Central memory CD8-positive, alpha-beta T cell (primary cell): Measurements from ENCODE around the gene AP1G1.
A peak's percentile ranks its signal among the peaks of the same experiment; 100 is the strongest.
"Not testable (repeated sequence)": the region's sequence is repeated elsewhere in the genome, so short reads cannot be mapped to it uniquely, and the experiment has no call there.

Experiments
- ATAC-seq: fragments of 150-1000 bp; cut with Tn5 transposase; replicated peaks from 2 replicates; pipeline ENCODE4 v1.10.0; 2022; ENCODE audit warnings: mild to moderate bottlenecking, moderate FRiP score, moderate number of reproducible peaks; ENCODE audit not compliant: poor library complexity, severe bottlenecking; ENCODE audit errors: extremely low read depth
- DNase-seq, 2 donors: peaks; one replicate each; pipeline ENCODE4 v3.0.0; 2021; ENCODE audit warnings: low spot score in 2 of 2
- H3K27ac Mint-ChIP-seq: one replicate; pipeline ENCODE4 v1.8.0; 2022; ENCODE audit warnings: low read depth, mild to moderate bottlenecking, moderate library complexity, mixed read lengths
- H3K27me3 Mint-ChIP-seq: one replicate; pipeline ENCODE4 v1.8.0; 2022; ENCODE audit warnings: mixed read lengths
- H3K36me3 Mint-ChIP-seq: one replicate; pipeline ENCODE4 v1.8.0; 2022; ENCODE audit warnings: mild to moderate bottlenecking, moderate library complexity, mixed read lengths; ENCODE audit not compliant: insufficient read depth
- H3K4me1 Mint-ChIP-seq: one replicate; pipeline ENCODE4 v1.8.0; 2022; ENCODE audit warnings: mixed read lengths
- H3K4me3 Mint-ChIP-seq: one replicate; pipeline ENCODE4 v1.8.0; 2022; ENCODE audit warnings: mild to moderate bottlenecking, moderate library complexity, mixed read lengths
- H3K9me3 Mint-ChIP-seq: one replicate; pipeline ENCODE4 v1.8.0; 2022; ENCODE audit warnings: mixed read lengths

Gene AP1G1

GRCh38 chr16:71794943-71795342, 13.7 kb downstream of the AP1G1 start:
- Mint-ChIP-seq H3K27ac (peak overlapping the region; percentile 65), H3K4me1 (peaks cover 56% of the 10 kb centered on the region), H3K4me3 (peak overlapping the region; percentile 5), H3K9me3 (no peaks in the 10 kb centered on the region), H3K36me3 (peaks cover 22% of the 10 kb centered on the region), H3K27me3 (no peaks in the 10 kb centered on the region)
- DNase-seq (no peak), ATAC-seq (no peak)

DNA sequence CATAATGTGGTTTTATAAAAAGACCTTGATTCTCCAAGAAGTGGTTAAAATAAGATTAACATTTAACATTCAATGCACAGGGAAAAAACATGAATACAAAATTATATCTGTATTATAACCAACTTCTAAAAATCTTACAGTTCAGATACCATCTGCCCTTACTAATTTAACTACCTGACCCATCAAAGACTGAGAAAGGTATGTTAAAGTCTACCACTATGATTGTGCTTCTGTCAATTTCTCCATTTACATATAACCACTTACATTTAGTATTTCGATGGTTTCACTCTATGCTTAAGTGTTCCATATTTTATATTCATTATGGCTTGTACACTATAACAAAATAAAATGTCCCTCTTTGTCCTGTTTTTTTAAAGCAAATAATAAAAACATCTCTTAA, 14.6 kb downstream of the AP1G1 start:
- Mint-ChIP-seq H3K36me3 (peaks cover 20% of the 10 kb centered on the region), H3K27ac (peak overlapping the region; percentile 38), H3K9me3 (no peaks in the 10 kb centered on the region), H3K27me3 (no peaks in the 10 kb centered on the region), H3K4me3 (no peak overlapping the region), H3K4me1 (peaks cover 60% of the 10 kb centered on the region)
- DNase-seq (no peak), ATAC-seq (no peak)

- no peaks in the 10 kb centered on the region for H3K9me3 Mint-ChIP-seq
- peak overlapping the region; percentile 61 for H3K27ac Mint-ChIP-seq
- peaks cover 62% of the 10 kb centered on the region for H3K4me1 Mint-ChIP-seq
- ATAC-seq = no peak
- peaks cover 25% of the 10 kb centered on the region for H3K36me3 Mint-ChIP-seq
- DNase-seq = no peak
- peak overlapping the region; percentile 16 for H3K4me3 Mint-ChIP-seq
- H3K27me3 Mint-ChIP-seq = no peaks in the 10 kb centered on the region
Observed at GRCh38 chr16:71792176-71792575, 16.5 kb downstream of the AP1G1 start.

- H3K9me3 Mint-ChIP-seq, H3K27me3 Mint-ChIP-seq, DNase-seq, H3K4me3 Mint-ChIP-seq, ATAC-seq: not testable (repeated sequence)
- H3K27ac Mint-ChIP-seq = peak overlapping the region; percentile 55
- peaks cover 56% of the 10 kb centered on the region for H3K4me1 Mint-ChIP-seq
- H3K36me3 Mint-ChIP-seq = peaks cover 25% of the 10 kb centered on the region
Observed at GRCh38 chr16:71790329-71790728, 18.3 kb downstream of the AP1G1 start.

DNA sequence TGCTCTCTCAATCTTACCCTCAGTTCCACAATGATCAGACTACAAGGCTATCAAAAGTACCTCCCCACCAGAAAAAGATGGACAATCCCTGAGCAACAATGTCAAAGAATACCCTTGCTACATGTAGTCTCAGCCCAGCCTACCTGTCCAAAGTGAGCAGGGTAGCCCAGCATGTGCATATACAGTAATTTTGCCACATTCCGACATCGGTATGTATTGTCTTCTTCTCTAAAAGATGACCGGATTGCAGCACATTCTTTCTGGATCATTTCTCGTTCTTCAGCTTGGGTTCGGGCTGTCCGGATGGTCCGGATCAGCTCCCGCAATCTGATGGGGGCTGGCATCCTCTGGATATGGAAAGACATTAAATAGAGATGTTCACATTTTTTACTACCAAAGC, 19.5 kb downstream of the AP1G1 start:
- no peaks in the 10 kb centered on the region for H3K9me3 Mint-ChIP-seq
- no peak overlapping the region for H3K27ac Mint-ChIP-seq
- ATAC-seq (no peak), DNase-seq (no peak)
- H3K36me3 Mint-ChIP-seq = peaks cover 27% of the 10 kb centered on the region
- H3K4me1 Mint-ChIP-seq = peaks cover 52% of the 10 kb centered on the region
- H3K27me3 Mint-ChIP-seq = no peaks in the 10 kb centered on the region
- no peak overlapping the region for H3K4me3 Mint-ChIP-seq

DNA sequence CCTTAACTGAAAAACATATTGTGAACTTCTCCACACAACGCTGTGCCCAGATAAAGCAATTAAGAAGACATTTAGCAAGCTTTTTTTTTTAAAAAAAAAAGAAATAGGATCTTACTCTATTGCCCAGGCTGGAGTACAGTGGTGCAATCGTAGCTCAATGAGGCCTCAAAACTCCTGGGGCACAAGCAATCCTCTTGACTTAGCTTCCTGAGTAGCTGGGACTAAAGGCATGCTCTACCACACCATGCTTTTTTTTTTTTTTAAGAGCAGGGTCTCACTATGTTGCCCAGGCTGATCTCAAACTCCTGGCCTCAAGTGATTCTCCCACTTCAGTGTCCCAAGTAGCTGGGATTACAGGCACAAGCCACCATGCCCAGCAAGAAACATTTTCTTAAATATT, 20.1 kb downstream of the AP1G1 start:
- Mint-ChIP-seq H3K9me3 (no peaks in the 10 kb centered on the region), H3K27ac (no peak overlapping the region), H3K27me3 (no peaks in the 10 kb centered on the region), H3K36me3 (peaks cover 25% of the 10 kb centered on the region), H3K4me3 (no peak overlapping the region), H3K4me1 (peaks cover 55% of the 10 kb centered on the region)
- DNase-seq (no peak), ATAC-seq (no peak)

DNA sequence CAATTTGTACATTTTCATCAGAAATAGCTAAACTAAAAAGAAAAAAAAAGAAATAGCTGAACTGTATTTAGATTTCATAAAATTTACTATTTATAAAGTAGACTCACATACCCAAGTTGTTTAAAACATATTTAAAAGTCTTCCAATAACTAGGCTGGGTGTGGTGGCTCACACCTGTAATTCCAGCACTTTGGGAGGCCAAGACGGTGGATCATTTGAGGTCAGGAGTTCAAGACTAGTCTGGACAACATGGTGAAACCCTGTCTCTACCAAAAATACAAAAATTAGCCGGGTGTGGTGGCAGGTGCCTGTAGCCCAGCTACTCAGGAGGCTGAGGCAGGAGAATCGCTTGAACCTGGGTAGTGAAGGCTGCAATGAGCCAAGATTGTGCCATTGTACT, 23.5 kb downstream of the AP1G1 start:
- not testable (repeated sequence) for ATAC-seq, H3K27me3 Mint-ChIP-seq, DNase-seq, H3K9me3 Mint-ChIP-seq, H3K27ac Mint-ChIP-seq, H3K4me3 Mint-ChIP-seq
- peaks cover 28% of the 10 kb centered on the region for H3K4me1 Mint-ChIP-seq
- peaks cover 21% of the 10 kb centered on the region for H3K36me3 Mint-ChIP-seq

DNA sequence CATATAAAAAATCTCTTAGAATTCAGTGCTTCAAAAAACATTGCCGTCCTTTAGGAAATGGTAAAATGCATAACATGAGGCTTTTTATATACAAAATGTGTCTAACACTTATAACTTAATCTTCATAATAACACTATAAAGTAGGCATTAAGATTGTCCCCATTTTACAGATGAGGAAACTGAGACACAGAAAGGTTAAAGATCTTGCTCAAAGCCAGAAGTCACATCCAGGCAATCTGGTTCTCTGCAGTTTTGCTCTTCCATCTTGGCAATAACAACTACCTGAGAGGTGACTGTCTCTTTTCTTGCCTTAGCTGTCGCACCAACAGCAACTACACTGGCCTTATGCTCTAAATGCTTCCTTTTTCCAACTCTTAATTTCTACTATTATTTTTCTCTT, 24.5 kb downstream of the AP1G1 start:
- ATAC-seq (no peak), DNase-seq (no peak)
- no peaks in the 10 kb centered on the region for H3K27me3 Mint-ChIP-seq
- no peaks in the 10 kb centered on the region for H3K9me3 Mint-ChIP-seq
- H3K4me1 Mint-ChIP-seq = peaks cover 28% of the 10 kb centered on the region
- H3K36me3 Mint-ChIP-seq = peaks cover 25% of the 10 kb centered on the region
- H3K27ac Mint-ChIP-seq = no peak overlapping the region
- H3K4me3 Mint-ChIP-seq = no peak overlapping the region

- peaks cover 26% of the 10 kb centered on the region for H3K36me3 Mint-ChIP-seq
- H3K27ac Mint-ChIP-seq = peak overlapping the region; percentile 16
- H3K4me3 Mint-ChIP-seq = no peak overlapping the region
- no peaks in the 10 kb centered on the region for H3K27me3 Mint-ChIP-seq
- peaks cover 32% of the 10 kb centered on the region for H3K4me1 Mint-ChIP-seq
- H3K9me3 Mint-ChIP-seq = no peaks in the 10 kb centered on the region
- DNase-seq = no peak
- ATAC-seq = no peak
Observed at GRCh38 chr16:71781741-71782140, 26.9 kb downstream of the AP1G1 start.

DNA sequence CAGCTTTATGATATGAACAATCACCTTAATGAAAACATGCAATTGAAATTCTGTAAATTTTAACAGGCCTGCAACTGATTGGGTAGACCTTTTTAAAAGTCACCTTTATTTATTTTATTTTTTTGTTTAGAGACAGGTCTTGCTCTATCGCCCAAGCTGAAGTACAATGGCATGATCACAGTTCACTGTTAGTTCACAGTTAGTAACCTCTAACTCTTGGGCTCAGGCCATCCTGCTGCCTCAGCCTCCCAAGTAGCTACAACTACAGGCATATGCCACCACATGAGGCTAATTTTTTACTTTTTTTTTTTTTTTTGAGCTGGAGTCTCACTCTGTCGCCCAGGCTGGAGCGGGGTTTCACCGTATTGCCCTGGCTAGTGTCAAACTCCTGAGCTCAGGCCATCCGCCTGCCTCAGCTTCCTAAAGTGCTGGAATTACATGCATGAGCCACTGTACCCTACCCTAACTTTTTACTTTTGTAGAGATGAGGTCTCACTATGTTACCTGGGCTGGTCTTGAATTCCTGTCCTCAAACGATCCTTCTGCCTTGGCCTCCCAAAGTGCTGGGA, 28.0 kb downstream of the AP1G1 start:
- no peak overlapping the region for H3K4me3 Mint-ChIP-seq
- no peak for ATAC-seq
- H3K36me3 Mint-ChIP-seq = peaks cover 28% of the 10 kb centered on the region
- peaks cover 39% of the 10 kb centered on the region for H3K4me1 Mint-ChIP-seq
- no peak for DNase-seq
- no peaks in the 10 kb centered on the region for H3K27me3 Mint-ChIP-seq
- H3K27ac Mint-ChIP-seq = no peak overlapping the region
- H3K9me3 Mint-ChIP-seq = no peaks in the 10 kb centered on the region

GRCh38 chr16:71778780-71779179, 29.9 kb downstream of the AP1G1 start:
- DNase-seq (no peak), ATAC-seq (no peak)
- no peaks in the 10 kb centered on the region for H3K9me3 Mint-ChIP-seq
- no peak overlapping the region for H3K4me3 Mint-ChIP-seq
- H3K27me3 Mint-ChIP-seq = no peaks in the 10 kb centered on the region
- peaks cover 37% of the 10 kb centered on the region for H3K4me1 Mint-ChIP-seq
- peaks cover 33% of the 10 kb centered on the region for H3K36me3 Mint-ChIP-seq
- peak overlapping the region; percentile 78 for H3K27ac Mint-ChIP-seq

GRCh38 chr16:71777329-71777728, 31.3 kb downstream of the AP1G1 start:
- H3K27ac Mint-ChIP-seq = peak overlapping the region; percentile 78
- H3K4me1 Mint-ChIP-seq = peaks cover 37% of the 10 kb centered on the region

GRCh38 chr16:71775949-71776348, 32.7 kb downstream of the AP1G1 start:
- no peak overlapping the region for H3K4me3 Mint-ChIP-seq
- DNase-seq (no peak), ATAC-seq (no peak)
- peaks cover 32% of the 10 kb centered on the region for H3K4me1 Mint-ChIP-seq
- H3K27ac Mint-ChIP-seq = peak overlapping the region; percentile 57
- H3K27me3 Mint-ChIP-seq = no peaks in the 10 kb centered on the region
- peaks cover 47% of the 10 kb centered on the region for H3K36me3 Mint-ChIP-seq
- no peaks in the 10 kb centered on the region for H3K9me3 Mint-ChIP-seq

More at GRCh38 chr16:71777329-71777728, 31.3 kb downstream of the AP1G1 start:
- peak overlapping the region; percentile 32 for H3K4me3 Mint-ChIP-seq
- DNase-seq = no peak
- H3K27me3 Mint-ChIP-seq = no peaks in the 10 kb centered on the region
- ATAC-seq = no peak
- no peaks in the 10 kb centered on the region for H3K9me3 Mint-ChIP-seq
- H3K36me3 Mint-ChIP-seq = peaks cover 40% of the 10 kb centered on the region
